HT1080 (cell line): ENCODE results near the gene LRP1B. TPM values are rescaled to one million over a fixed set of nuclear protein-coding genes. Genes with fewer than 3 reads are reported as not detected.
"Not testable (repeated sequence)": the region's sequence is repeated elsewhere in the genome, so short reads cannot be mapped to it uniquely, and the experiment has no call there.

Experiments
- DNase-seq: peaks from one replicate; pipeline ENCODE4 v3.0.0-alpha.2; 2015; ENCODE audit warnings: low read depth
- total RNA-seq: library from RNA; depleted of rRNA; stranded (reverse); fragments of >200 nt; shearing (Covaris generic); gene quantifications from 2 replicates; pipeline ENCODE4 v1.2.3, GENCODE V29; 2014

The LRP1B gene
- total RNA-seq, 1 experiment from 2014 or later = 0.05 TPM

- DNase-seq = no peak
Measured at GRCh38 chr2:140744379-140744778, 1386.4 kb downstream of the LRP1B start.

- DNase-seq = no peak
Measured at GRCh38 chr2:140737006-140737405, 1393.8 kb downstream of the LRP1B start.

- DNase-seq = peak; percentile 36
Measured at GRCh38 chr2:140734992-140735391, 1395.8 kb downstream of the LRP1B start.

DNA sequence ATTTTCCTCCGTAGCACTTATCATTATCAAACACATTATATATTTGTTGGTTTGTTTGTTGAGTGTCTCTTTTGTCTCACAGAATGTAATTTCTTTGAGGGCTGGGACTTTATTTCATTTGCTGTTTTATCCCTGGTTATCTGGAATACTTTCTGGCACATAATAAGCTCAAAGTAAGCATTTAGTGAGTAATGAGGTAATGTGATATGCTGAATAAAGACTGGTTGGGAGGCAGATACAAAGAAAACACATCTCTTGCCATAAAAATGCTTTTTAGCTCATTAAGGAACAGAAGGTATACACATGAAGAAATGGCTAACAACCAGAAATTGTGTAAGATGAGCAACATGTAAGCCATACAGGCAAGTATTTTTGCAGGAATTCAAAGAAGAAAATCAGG lies 1411.8 kb downstream of the LRP1B start:
- no peak for DNase-seq

DNA sequence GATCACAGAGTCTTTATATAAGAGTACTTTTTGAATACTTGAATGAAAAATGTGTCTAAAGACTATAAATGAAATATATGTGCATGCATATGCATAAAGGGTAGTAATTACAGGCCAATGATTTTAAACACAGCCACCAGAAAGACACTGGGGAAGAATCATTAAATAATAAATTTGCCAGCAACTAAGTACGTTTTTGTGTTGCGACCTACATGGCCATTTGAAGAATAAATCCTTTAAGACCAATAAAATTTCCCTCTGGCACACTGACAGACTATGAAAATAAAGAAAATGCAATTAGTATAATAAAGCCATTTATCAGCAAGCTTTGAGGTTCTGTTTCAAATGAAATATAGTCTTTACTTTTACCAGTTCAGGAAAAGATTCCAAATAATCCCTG lies 1413.3 kb downstream of the LRP1B start:
- DNase-seq = no peak

GRCh38 chr2:140714586-140714985 lies 1416.2 kb downstream of the LRP1B start:
- no peak for DNase-seq

GRCh38 chr2:140711867-140712266 lies 1418.9 kb downstream of the LRP1B start:
- DNase-seq = no peak

GRCh38 chr2:140701726-140702125 lies 1429.1 kb downstream of the LRP1B start:
- no peak for DNase-seq

- DNase-seq = no peak
Measured at GRCh38 chr2:140698636-140699035, 1432.2 kb downstream of the LRP1B start.

DNA sequence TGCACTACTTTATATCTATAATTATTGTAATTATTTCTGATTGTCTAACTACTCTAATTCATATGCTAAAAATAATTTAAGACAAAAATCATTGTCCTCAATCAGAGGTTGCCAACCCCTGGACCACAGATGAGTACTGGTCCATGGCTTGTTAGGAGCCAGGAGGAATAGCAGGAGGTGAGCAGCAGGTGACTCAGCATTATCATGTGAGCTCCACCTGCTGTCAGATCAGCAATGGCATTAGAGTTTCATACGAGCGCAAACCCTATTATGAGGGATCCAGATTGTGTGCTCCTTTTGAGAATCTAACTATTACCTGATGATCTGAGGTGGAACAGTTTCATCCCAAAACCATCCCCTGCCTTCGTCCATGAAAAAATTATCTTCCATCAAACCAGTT lies 1434.4 kb downstream of the LRP1B start:
- no peak for DNase-seq

DNA sequence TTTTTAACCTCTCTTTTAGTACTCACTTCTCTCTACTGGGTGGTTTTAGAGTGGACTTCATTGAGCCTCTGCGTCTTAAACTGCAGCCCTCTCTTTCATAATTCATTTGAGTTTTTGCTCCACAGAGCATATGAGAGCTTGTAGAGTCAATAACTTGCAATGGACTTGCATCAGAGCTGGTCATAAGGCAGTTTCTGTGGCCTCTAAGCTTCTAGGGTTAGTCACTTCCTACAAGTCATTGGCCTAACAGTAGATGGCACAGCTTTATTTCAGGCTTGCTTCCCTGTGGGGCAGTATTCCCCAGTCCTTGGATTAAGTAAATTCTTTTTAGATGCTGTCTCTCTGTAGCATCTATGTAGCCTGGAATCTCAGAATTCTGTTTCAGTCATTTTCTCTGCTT lies 1435.7 kb downstream of the LRP1B start:
- peak; percentile 69 for DNase-seq

GRCh38 chr2:140687825-140688224 lies 1443.0 kb downstream of the LRP1B start:
- no peak for DNase-seq

GRCh38 chr2:140683658-140684057 lies 1447.2 kb downstream of the LRP1B start:
- DNase-seq = no peak

DNA sequence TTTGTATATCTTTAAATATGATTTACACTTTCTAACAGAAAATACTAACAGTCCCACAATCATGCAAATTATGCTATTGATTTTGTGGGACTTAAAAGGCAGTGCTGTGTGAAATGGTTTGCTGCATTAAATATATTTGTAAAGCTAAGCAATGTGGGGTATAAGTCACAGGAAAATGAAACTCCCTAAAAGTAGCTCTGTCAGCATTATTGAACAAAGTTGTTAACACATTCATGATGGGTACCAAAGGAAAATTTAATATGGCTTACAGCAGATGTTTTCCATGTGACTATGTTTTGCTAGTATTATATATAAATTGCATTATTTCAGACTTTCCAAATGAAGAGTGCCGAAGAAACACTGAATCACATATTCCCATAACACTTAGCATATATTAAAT lies 1450.0 kb downstream of the LRP1B start:
- no peak for DNase-seq

DNA sequence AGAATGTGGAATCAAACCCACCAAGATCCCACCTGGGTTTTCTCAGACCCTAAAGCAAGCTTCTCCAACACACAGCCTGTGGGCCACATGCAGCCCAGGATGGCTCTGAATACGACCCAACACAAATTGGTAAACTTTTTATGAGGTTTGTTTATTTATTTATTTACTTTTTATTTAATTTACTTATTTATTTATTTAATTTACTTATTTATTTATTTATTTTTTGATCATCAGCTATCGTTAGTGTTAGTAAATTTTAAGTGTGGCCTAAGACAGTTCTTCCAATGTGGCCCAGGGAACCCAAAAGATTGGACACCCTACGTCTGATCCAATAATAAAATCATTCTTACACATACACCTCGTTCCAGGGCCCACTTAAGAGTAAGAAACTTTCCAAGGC lies 1451.1 kb downstream of the LRP1B start:
- DNase-seq = no peak

DNA sequence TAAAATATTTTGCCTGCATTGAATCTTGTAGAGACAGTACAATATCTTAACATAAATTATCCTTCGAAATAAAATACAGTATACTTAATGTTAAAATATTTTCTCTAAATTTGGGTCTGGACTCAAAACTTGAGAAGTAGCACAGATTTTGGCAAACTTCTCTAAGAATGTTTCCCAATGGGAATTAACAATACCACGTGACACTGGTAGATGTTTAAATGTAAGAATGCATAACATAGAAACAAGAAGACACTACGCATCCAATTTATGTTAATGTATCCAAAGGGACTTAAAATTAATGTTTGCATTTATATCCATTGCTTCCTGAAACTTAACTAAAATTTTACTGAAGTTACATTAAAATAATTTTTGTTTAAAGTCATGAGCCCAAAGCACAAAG lies 1460.9 kb downstream of the LRP1B start:
- DNase-seq = no peak

DNA sequence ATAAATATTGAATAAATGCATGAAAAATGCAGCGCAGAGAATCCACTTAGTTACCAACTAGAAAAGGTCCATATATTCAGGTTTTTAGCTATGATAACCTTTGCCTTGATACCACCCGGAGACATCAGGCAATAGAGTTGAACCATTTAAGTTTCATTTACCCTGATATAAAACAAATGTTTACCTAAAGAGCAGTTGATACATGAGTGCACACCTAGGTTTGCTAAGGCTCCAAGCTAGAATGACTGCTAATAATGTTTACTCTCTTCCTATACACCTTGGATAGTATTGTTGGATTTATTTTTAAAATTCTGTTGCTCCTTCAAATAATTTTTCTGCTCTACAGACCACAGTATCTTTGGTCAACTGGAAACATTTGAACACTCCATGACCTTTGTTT lies 1463.6 kb downstream of the LRP1B start:
- no peak for DNase-seq

DNA sequence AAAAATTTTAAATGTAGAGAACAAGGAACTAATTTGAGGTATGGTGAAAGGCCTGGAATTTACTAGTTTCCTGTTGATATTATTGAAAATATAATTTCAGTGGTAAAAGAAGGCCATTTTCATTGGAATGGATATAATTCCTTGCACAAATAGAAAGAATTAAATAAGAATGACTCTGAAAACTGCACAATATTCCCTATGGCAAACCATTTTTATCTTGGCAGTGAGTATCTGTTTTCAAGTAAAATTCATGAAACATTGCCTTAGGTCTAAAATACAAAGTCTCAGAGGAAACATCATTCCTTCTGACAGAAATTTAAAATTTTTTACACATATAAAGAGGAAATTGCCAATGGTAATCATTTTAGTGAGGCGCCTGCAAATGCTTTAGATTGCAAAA lies 1468.3 kb downstream of the LRP1B start:
- no peak for DNase-seq

DNA sequence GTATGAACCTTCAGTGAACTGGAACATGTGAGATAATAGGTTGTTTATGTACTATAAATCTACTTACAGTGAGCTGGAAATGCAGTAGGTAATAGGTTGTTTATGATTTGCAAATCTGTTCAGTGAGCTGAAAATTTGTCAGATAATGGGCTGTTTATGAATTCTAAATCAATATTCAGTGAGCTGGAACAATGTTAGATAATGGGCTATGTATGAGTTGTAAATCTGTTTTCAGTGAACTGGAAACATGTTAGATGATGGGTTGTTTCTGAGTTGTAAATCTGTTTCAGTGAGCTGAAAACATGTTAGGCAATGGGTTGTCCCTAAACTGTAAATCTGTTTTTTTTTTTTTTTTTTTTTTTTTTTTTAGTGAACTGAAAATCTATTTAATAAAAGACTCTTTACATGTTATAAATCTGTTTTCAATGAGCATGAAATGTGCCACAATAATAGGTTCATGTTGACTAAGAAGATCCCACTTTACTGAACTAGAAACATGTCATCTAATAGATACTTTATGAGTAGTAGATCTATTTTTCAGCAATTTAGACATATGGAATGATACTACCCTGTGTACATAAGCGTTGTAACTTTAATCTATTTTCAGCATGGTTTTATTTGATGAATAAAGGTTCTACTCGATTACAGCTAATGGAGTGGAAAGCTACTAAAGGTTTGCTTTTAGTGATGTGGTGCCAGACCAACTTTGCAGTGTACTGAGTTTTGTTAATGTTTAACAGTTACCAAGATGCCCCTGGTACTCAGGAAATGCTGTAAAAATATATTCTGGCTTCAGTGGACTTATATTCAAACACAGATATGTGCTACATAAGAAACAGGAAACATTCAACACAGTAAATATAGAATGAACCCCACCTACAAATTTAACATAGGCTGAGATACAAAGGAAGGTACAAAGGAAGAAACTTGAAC lies 1471.8 kb downstream of the LRP1B start:
- DNase-seq = no peak

DNA sequence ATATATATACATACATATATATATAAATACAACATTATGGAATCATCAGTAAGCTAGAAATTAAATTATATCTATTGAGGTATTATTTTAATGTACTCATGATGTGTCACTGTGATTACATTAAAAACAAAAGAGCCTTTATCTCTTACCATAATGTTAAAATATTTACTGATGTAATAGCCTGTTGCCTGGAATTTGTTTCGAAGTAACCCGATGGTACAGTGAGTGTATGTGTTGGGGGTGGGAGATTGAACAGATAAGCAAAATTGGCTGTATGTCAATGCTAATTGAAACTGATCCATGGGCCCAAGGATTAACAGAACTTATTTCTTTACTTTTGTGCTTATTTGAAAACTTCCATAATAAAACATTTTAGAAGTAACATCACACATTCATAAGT lies 1473.2 kb downstream of the LRP1B start:
- peak; percentile 0 for DNase-seq

- no peak for DNase-seq
Measured at GRCh38 chr2:140654565-140654964, 1476.3 kb downstream of the LRP1B start.

- DNase-seq = peak; percentile 1
Measured at GRCh38 chr2:140650825-140651224, 1480.0 kb downstream of the LRP1B start.

- not testable (repeated sequence) for DNase-seq
Measured at GRCh38 chr2:140650134-140650533, 1480.7 kb downstream of the LRP1B start.
